HG03342 (cell line): ENCODE results near the gene SEC61B.

Experiments
- ATAC-seq: cut with Tn5 transposase; IDR thresholded peaks from one replicate; pipeline ENCODE4 v1.9.1; 2021; ENCODE audit warnings: mild to moderate bottlenecking, moderate library complexity; ENCODE audit not compliant: unreplicated experiment

SEC61B gene

DNA sequence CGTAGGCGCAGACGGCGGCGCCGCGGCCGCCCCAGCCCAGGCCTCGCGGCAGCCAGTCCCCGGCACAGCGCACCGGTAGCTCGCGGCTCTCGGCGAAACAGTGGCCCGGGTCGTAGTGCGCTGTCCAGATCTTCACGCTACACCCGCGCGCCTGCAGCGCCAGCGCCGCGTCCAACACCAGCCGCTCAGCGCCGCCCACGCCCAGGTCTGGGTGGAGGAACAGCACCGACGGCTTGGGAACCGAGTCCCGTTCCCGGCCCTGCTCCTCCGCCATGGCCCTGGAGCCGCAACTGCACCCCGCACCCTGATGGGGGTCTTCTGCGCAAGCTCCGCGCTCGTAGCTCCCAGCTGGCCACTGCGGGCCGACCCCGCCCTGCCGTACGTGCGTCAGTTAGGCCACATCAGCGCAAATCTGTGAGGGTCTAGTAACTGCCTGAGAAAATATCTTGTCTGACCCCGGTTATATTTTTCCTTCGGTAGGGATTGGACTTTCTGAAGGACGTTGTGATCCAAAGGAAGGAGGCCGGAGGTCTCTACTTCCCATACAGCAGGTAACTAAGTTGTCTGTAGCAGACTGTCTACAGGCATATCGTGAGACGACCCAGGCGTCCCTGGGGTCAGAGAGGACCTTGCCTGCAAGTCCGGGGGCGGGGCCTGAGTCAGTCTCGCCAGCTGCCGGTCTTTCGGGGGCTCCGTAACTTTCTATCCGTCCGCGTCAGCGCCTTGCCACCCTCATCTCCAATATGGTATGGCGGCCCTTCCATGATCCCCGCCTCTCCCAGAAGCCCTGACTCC, at the start of gene SEC61B, which contains the start of gene ALG2:
Gene SEC61B (plus strand): TSS at position 662 of the 795 bp plus-strand sequence. CDS start 82 bp downstream, at position 744.
Gene ALG2 (minus strand): TSS at position 322 of the 795 bp plus-strand sequence. CDS start 48 bp downstream, at position 274.
- peak; percentile 85 for ATAC-seq

DNA sequence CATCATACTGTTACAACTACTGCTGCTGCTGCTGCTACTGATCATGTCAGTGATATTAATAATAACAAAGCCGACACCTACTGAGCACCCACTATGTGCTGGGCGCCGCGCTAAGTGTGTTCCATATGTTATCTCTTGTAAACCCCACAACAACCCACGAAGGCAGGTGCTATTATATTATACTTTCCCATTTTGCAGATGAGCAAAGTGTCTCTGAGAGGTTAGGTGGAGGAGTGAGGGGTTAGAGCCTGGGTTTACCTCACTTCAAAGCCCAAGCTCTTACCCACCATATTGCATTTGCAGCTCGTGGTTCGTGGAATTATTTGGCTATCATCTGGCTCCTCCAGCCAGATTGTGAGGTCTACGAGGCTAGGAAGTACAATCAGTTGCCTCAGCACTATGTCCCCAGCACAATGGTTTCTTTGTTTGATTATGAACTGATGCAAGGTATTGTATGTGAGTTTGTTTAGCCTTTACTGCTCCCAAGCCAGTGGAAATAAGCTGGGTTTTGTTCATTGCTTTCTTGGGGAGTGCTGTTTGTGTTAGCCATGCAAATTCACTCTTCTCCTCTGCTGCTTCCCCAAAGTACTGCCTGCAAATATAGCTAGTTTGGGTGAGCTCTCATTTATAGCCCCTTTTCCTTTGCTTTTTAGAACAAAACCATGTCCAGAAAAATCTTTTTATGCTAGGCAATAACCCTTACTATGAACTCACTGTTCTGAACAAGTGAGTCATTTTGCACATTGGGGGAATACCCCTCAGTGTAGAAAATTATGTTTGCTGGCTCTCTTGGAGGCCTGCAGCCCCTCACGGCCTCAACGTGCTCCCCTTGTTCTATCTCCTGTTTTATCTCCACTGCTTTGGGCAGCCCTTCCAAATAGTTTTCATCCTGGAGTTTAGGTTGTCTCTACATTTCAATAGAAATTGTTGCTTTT, 48.2 kb upstream of the SEC61B start:
- ATAC-seq = peak; percentile 54

DNA sequence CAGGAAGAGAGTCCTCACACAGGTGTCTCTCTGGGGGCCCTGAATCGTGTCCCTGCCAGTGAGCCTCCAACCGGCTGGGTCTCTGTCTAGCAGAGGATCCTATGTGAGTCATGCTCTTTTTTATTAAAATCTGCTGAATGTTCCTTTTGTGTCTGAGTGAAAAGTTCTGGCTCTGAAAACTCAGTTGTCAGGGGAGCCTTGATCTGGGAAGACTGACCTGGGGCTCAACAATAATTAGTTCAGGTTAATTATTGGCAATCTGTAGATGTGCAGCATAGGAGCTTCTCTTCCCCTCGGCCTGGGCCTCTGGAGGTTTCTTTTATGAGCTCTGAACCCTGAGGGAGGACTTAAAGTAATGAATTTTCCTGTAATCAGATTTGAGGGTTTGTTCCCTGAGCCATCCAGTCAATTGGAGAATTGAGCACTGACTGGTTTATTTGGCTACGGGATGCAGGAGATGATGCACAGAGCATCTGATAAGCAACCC, 45.5 kb upstream of the SEC61B start:
- ATAC-seq = no peak

DNA sequence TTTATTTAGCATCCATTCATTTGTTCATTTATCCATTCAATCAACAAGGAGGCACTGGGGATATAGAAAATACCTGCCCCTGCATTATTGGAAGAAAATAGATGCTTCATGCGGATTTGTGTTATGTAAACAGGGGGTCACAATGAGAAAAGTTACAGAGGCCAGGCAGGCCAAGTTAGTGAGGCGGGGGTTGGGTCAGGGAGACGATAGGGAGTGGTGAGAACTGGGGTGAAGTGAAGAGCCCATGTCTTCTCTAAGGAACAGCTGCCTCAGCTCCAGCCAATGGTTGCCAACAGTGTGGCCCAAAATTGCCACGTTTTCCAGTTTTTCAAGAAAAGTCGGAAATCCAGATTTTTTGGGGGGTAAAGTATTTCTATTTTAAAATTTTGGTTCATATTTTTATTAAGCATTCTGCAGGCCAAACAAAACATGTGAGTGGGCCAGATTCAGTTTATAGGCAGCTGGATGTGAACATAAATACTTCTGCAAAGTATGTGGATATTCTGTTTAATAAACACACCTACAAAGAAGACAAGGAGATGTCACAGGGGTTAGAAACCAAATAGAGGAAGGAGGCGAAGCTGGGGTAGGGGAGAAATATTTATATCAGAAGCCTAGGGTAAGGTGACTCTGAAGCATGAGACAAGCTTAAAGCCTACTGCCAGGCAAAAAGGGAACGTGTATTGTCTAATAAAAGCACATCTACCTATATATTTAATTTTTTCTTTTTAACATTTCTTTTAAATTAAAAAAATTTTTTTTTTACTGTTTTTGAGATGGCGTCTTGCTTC, 44.3 kb upstream of the SEC61B start:
- ATAC-seq = no peak

DNA sequence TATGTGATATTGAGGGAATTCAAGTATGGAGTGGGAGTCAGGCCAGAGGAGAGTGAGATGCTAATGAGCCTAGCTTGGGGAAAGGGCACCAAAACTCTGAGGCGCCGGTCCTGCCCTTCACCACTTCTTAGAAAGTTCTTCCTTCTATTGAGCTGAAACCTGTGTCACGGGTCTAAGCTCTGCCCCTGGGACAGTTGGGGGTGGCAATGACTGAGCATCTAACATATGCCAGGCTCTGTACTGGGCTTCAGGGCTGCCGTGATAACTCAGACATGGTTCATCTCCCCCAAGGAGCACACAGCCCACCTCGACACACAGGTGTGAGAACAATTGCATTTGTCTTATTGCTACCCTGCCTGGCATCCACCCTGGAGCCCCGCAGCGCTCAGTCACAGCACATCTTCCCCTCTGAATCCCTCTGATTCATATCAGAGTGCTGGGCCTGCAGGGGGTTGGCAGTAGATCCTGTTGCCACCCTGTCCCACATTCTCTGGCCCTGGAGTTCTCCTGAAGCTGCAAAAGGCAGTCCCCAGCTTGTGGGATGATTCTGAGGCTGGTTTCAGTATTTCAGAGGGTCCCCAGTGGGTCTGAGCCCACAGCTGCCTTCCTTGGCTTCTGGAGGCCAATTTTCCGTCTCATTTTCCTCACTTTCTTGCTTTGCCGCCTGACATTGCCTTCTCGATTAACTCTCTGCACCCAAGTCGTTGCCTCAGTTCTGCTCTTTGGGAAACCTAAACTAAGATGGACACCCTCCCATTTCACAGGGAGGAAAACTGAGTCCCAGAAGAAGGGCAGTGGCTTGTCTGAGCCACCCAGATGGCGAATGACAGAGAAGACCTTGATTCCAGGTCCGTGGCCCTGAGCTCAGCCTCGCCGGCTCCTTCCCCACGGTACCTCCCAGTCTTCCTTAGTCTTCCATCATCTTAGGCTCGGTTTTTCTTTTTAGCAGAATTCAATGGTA, 42.9 kb upstream of the SEC61B start:
- no peak for ATAC-seq

DNA sequence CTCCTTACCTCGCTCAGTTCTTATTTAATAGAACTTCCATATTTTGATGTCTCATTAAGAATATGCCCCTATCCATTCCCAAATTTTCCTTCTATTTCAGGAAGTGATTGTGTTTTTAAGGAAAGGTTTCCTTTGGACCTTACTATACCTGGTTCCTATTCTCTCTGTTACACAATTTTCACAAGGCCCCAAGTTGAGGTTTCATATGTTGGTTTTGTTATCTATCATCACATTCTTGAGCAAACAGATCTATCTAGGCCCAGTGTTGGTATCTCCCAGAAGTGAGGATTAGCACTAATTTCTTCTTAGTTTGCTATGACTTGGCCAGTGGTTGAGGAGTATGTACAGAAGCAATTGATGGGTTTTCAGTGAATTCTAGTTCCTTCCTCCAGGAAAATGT, 41.9 kb upstream of the SEC61B start:
- no peak for ATAC-seq

DNA sequence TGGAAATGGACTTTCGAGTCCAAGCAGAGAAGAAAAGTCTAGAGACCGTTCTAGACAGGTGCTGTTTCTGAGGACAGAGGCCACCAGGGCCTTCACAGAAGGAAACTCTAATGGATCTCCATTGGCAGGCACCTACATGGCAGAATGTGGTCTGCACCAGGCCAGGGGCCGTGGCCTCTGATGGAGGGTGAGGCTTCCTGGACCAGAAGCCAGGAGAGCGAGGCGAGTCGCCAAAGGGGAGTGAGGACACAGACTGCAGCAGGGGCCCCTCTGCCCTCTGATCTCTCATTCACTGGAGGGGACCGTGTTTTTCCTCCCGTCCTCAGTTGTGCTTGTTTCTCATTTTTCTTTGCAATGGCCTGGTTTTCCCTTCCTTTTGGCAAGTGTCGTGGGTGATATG, 41.4 kb upstream of the SEC61B start:
- no peak for ATAC-seq

DNA sequence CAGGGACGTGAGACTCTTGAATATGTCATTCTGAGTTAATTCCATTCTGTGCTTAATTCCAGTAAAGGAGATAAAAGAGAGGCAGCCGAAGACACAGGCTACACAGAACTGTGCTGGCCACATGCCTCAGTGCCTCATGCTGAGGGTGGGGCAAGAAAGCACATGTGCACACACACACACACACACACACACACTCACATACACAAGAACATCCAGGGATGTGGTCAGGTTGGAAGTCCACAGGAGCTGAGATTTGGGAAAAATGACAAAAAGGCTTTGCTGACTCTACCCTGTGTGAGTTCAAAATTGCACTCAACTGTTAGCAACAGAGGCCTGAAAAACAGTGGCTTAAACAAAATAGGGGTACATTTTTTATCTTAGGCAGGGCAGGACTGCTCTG, 40.9 kb upstream of the SEC61B start:
- ATAC-seq = no peak

DNA sequence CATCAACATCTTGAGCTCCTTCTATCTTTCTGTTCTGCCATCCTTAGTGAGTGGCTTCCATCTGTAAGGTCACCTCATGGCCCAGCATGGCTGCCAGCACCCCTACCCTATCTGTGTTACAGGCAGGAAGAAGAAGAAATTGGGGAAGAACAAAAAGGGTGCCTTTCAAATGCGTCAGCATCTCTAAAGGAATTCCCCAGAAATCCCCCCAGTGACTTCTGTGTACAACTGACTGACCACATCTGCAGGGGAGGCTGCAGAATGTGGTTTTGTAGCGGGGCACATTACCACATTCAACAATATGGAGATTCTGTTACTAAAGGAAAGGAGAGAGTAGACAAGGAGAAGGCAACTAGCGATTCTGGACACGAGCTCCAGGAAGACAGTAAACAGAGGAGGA, 40.5 kb upstream of the SEC61B start:
- ATAC-seq = peak; percentile 36

DNA sequence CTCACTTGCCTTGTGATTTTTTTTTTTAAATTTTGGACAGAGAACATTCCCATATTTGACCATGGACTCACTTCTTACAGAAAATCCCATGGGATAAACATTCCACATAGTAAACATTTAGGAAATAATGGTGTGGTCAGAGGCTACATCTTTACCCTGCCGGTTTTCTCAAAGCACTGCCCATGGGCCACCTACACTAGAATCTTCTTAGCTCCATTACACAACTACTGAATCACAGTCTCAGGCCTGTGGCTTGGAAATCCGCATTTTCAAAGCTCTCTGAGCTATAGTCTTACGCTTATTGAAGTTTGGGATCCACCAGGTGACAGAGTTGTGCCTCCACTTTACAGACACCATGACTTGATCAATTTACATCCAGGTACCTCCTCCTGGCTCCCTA, 39.7 kb upstream of the SEC61B start:
- no peak for ATAC-seq

DNA sequence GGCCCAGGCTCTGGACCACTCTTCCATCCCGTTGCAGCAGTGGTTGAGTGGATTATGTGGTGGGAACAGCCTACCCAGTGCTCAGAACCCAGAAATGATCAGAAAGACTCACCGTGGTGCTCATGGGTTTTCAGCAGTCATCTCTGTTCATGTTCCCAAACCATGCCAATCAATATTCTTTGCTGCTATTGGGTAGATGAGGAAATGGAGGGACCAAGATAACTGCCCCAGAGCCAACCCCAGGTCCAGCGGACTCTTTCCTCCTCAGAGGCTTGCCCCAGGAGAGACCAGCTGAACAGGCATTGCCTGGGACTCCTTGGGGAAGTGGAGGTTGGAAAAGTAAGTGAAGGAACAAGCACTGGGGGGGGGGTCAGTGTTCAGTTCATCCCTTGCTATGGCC, 38.5 kb upstream of the SEC61B start:
- ATAC-seq = no peak

DNA sequence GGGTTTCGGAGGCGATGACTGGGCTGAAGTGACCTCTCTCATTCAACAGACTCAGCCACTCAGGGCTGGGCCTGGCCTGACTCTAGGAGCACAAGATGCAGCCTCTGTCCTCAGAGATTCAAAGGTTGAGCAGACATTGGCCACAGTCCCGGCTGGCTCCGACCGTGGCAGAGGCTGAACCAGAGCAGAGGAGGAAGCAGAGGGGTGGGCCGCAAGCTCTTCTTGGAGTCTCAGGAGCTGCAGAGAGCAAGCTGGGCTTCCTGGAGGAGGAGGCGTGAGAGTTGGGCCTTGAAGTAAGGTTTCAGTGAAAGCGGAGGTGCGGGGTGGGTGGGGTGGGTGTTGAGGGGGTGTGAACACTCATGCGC, 38.0 kb upstream of the SEC61B start:
- ATAC-seq = no peak

DNA sequence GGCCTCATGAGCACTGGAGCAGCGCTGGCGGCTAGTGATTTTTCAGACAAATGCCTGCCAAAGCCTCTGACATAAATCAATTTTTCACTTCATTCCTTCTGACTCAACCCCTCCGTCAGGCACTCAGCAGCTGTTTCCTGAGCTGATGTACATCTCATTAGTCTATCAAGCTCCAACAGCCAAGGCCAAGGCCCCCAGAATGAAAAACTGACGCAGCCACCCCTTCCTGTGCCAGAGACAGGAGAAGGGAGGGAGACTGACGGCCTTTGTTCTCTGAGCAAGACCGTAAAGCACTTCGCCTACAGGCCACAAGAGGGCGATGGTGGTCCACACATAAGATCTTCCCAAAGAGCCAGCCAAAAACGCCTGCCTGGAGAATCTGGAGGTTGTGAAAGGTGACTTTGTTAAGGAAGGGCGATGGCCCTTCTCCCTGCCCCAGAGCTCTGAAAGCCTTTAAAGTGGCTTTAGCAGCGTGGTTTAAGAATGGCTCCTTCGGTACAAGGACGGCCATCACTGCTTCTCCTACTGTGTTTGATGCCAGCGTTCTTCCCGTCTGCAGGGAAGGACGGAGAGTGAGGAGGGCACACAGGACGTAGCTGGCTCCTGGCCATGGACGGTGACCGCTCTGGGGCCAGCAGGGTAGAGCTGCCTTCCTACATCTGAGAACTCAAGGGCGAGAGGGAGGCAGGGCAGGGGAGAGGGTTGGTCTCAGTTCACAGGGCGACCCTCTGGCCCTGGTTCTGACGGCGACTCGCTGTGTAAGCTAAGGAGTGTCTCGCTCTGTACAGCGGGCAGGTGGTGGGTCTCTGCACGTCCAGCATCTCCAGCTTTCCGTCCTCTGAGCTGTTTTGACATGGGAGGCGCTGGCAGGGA, 37.4 kb upstream of the SEC61B start:
- peak; percentile 46 for ATAC-seq

DNA sequence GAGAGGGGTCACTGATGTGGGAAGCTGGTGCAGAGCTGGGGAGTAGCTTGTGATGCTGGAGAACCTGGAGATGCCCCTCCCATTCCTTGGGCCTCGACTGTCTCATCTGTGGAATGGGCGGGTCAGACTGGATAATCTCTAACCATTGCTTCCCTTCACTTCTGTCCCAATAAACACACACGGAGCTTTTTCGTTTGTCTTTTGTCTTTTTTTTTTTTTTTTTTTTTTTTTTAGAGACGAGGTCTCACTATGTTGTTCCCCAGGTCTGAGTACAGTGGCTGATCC, 36.8 kb upstream of the SEC61B start:
- ATAC-seq = no peak

DNA sequence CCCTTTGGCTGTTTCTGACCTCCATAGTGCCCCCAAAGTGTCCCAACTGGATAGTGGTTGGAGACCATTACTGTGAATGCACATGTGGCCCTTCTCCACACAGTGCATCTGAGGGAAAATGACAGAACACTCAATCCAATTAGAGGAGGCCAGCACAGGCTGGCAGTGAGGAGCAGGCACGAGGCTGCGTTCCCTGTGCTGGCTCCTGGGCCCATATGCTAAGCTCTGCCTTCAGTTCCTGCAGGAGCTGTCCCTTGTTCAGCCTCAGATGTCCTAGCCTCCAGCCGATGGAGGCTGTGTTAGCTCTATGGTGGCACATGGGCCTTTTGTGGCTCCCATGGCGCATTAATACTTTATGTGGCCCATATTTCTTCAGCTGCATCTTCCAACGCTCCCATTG, 36.1 kb upstream of the SEC61B start:
- no peak for ATAC-seq

DNA sequence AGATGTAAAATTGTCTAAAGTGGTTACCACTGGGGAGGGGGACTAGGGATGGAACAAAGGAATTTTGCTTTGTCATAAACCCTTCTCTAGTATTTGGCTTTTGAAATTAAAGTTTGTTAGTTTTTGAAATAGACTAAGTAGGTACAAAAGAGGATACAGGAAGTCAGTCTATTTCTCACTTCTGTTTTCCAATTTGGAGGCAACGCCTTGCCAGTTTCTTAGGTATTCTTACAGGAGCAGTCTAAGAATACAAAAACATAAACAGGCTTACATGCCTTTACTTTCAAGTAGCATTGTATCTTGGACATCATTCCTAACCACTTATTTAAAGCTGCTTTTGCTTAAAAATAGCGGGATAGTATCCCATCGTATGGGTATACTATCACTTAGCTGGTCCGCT, 34.8 kb upstream of the SEC61B start:
- ATAC-seq = no peak

DNA sequence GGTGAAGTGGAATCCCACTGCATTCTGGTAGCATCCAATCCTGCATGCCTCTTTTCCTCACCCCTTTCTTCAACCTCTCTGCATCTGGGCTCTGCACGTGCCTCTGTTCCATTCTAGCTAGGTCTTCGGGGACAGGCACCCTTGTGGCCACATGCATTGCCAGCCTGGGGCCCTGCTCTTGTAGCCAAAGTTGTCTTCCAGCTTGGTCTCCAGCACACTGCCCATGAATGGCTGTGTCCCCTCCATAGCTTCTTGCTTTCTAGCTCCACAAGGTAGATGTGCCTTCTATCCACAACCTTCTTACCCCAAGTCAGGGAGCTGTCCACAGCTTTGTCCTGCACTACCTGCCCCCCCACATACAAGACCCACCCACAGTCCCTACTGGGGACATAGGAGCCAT, 32.9 kb upstream of the SEC61B start:
- no peak for ATAC-seq

DNA sequence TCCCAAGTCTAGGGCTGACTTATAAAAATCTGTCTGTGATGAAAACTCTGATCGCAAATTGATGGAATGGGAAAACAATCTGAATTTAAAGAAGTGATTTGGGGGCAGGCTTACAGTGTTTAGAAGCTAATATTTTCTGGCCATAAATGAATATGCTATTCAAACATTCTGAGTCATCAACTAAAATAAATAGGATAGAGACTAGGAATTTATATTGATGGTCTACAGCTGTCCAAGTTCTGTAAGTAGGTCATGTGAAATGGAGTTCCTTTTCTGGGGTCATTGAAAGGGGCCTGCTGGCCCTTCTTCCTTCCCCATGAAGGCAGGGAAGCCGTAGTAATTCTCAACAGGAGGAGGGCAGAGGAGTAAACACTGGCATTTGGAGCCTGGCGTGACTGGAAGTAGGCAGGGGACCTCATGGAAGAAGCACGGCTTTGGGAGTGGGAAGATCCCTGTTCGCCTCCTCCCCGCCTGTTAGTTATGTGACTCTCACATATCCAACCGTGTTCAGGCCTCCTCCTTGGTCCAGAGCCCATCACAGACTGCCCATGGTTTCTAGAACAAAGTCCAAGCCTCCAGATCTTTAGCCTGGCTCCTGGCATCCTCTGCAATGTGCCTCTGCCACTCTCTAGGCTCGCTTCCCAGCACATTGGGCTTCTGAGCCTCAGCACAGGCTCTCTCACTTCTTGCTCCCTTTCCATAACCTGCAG, 32.0 kb upstream of the SEC61B start:
- ATAC-seq = no peak
